ENCODE data around the gene ZNF112.
"Not testable (repeated sequence)": the region's sequence is repeated elsewhere in the genome, so short reads cannot be mapped to it uniquely, and the experiment has no call there.

Gene ZNF112

GRCh38 chr19:44356383-44357111 lies at the start of gene ZNF112:
ZNF112 (minus strand) TSS chr19:44356680; CDS start chr19:44340539, 16,141 bp downstream.
- DNase-seq: peak; percentile 91

GRCh38 chr19:44401139-44402115 lies 44.9 kb upstream of the ZNF112 start, which contains the start of gene ZNF285:
ZNF285 (minus strand) TSS chr19:44401608; CDS start chr19:44397213, 4,395 bp downstream.
- no peak for DNase-seq

DNA sequence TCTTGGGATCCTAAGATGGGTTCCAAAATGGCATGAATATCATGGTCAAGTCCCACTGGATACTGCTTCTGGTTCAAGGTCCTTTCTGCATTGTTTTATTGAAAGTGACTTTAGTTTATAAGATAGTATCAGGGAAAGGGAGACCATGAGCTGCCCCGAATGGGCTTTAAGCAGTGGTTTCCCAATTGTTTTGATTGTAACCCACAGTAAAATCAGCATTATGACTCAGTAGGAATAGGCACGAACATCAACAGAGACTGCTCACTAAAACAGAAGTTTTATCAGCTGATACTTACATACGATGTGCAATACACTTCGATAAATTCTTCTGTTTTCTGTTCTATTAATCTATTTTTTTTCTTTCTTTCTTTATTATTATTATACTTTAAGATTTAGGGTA lies 32.8 kb upstream of the ZNF112 start:
- not testable (repeated sequence) for DNase-seq

DNA sequence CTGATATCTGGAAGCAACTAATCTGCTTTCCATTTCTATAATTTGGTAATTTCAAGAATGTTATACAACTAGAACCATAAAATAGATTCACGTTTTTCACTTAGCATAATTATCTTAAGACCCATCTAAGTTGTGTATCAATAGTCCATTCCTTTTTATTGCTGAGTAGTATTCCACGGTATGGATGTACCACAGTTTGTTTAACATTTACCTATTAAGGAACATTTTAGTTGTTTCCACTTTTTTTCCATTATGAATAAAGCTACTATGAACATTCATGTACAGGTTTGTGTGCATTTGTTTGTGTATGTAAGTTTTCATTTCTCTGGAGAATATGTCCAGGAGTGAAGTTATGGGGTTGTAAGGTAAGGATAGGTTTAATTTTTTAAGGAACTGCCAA lies 18.3 kb upstream of the ZNF112 start:
- DNase-seq: no peak

DNA sequence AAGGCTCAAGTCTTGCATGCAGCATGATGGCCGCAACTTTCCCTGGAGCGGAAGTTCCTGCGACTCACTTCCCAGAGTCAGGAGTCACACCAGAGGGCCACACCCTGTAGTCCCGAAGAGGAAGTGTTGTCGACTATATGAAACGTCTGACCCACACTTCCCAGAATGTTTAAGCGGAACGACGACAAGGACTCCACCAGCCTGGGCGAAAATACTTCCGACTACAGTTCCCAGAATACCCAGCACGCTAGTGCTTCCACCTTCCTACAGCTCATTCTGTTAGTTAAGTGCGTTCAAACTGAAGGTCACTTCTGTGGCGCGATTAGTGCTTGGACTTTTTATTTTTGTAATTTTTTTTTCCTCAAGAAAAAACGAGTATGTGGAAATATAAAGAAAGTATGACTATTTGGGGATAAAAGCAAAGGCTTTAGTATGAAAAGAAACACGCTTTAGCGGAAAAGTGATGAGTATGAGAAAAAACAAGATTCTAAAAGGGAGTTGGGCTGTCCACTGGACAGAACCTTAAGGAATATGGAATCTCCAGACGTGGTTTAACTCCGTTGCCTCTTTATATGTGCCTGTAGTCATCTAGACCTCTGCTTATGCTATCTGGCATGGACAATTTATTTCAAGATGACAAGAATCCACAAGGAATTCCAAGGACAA lies 15.5 kb upstream of the ZNF112 start:
- DNase-seq: no peak

DNA sequence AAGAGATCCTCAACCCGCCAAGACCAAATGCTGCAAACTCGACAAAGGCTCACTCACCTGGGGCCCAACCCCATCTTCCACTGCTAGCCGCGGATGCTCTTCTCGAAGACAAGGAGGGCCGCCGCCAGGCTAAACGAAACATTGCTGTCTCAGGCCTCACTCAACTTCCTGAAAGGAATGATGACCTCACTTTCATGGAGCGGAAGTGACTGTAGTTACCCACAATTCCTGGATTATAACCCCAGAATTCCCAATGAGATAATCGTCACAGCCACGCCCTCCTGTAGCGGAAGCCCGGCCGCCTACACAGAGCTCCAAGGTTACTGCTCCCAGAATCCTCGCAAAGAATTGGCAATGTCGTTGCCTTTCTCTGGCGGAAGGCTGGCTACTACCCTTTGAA lies 10.5 kb upstream of the ZNF112 start:
- DNase-seq: no peak

DNA sequence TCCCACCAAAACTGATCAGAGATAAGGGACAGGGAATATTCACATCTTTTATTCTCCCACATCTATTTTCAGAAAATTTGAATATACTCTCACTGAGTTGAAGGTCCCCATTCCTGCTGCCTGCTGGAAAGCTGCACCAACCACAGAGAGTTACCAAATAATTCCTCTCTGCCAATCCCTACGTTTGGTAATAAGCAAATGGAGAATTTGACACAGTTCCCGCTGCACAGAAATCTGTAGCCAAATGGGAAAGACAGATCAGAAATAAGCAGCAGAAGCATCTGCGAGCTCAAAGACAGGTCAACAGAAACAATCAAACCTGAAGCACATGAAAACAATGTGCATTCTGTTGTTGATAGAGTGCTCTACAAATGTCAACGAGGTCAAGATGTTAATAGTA lies 9.9 kb downstream of the ZNF112 start:
- DNase-seq: no peak

DNA sequence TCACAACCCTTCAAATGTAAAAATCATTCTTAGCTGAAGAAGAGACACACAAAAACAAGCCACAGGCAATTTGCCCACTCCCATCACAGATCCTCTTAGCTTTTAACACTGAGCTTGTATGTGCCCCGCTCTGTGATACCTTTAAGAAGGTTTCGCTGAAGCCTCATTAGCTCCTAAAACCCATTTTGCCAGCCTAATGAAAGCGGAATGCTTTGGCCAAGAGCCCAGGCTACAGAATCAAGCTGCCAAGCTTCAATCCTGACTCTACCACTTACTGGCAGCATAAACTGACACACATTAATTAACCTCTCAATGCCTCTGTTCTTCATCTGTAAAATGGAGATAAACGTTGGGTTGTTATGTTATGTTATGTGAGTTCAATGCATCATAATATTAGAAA lies 10.5 kb downstream of the ZNF112 start:
- no peak for DNase-seq

DNA sequence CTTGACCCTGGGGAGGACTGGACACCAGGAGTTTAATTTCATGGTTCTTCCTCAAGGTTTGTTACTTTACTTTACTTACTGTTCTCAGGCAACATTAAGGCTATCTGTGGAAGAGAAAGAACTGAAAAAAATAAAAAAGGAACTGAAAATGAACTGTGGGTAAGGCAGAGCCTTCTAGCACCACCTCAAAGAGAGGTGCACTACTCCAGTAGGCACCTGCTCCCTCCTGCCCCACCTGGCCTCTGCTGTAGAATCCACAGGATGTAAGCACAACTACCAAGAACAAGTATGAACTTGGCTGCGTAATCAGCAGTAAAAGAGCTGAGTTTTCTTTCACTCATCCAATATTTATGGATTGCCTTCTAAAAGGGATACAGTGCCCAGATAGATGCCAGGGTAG lies 12.2 kb downstream of the ZNF112 start:
- no peak for DNase-seq

DNA sequence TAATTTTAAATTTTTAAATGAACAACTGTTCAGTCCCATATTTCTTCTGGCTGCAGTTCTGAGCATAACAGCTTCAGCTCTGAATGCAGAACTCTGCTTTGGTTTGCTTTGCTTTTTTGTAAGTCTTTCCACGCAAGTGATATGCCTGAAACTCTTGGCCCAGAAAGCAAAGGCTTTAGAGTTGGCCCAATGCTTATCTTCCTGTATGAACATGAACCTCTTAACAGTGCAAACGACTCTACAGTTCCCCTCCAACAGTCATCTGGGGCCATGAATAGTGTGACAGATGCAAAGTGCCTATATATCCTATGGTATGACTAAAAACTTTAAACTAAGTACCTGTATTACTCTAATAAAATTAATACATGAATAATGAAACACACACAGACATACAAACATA lies 14.7 kb downstream of the ZNF112 start:
- no peak for DNase-seq

- not testable (repeated sequence) for DNase-seq
Measured at GRCh38 chr19:44334639-44335038, 21.8 kb downstream of the ZNF112 start.

DNA sequence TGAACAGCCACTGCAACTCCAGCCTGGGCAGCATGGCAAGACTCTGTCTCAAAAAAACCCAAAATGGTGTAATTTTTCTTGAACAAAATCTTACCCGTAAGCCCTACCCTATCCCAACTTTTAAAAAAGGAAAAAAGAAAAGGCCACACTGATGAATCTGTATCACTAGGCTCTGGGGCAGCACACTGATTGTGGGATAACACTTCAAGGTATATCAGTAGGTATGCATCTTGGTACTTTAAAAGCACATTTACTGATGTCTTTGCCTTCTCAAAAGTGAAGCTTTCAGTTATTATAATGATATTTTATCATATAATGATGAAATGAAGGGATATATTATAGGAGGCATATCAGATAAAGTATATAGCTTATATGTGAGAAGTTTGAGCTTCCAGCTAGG lies 24.3 kb downstream of the ZNF112 start:
- no peak for DNase-seq

DNA sequence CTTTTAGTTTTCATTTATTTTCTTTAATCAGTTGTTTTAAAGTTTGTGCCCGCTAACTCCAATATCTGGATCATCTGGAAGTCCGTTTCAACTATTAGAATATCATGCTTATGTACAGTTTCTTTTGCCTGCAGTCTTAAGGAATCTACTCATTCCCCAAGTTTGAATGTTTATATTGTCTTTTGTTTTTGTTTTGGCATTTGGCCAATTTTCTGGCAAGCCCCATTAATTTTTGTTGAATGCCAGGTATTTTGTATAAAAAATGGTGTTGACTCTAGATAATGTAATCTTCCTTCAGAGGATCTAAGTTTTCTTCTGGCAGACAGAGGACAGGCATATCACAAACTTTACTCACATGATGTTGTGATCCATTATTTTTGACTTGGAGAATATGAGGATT lies 40.6 kb downstream of the ZNF112 start:
- no peak for DNase-seq

GRCh38 chr19:44313231-44313630 lies 43.2 kb downstream of the ZNF112 start:
- no peak for DNase-seq

- DNase-seq: no peak
Measured at GRCh38 chr19:44308011-44308410, 48.5 kb downstream of the ZNF112 start.

- DNase-seq: no peak
Measured at GRCh38 chr19:44306283-44306682, 50.2 kb downstream of the ZNF112 start.

DNA sequence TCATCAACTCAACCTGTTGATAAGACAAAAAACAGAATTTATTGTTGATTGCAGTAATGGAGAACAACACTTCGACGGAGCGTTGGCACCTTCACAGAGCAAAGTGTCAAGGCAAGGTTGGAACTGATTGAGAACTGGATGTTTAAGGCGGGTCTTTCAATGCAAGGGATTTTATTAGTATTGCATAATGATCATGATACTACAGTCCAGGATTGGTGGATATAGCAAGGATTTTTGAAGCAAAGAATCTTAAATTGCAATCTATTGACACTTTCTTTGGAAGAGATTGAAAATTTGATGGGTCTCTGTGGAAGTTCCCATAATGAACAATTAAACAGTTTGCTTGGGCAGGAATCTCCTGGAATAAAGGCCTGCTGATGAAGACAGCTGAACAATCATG lies 51.0 kb downstream of the ZNF112 start:
- no peak for DNase-seq

- DNase-seq: peak; percentile 72
Measured at GRCh38 chr19:44304659-44305193, 51.8 kb downstream of the ZNF112 start, which contains the start of gene ZNF235. ZNF235 (minus strand) TSS chr19:44305025; CDS start chr19:44303404, 1,621 bp downstream.

DNA sequence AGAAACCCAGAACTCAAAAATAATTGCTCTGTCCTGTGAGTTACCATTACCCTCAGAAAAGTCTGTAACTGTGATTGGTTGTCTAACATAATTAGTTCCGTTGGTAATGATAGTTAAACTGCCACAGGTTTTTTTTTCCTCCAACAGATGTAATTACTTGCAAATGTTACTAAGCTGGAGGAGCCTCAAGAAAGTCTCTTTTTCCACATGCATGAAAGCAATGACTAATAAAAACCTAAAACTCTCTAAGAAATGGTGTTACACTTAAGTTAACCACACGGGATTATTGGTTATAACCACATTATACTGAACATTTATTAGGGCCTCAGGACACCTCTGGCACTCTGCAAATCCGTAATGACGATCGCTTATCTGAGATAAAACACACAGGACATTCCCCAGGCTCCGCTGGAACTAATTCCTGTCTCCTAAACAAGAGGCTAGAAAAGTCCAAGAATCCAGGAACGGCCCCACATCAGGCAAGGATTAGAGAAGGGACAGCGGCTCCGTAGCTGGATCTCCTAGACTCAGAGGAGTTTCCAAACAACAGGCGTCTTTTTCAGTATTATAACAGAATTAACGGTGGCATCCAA lies 52.4 kb downstream of the ZNF112 start:
- no peak for DNase-seq

DNA sequence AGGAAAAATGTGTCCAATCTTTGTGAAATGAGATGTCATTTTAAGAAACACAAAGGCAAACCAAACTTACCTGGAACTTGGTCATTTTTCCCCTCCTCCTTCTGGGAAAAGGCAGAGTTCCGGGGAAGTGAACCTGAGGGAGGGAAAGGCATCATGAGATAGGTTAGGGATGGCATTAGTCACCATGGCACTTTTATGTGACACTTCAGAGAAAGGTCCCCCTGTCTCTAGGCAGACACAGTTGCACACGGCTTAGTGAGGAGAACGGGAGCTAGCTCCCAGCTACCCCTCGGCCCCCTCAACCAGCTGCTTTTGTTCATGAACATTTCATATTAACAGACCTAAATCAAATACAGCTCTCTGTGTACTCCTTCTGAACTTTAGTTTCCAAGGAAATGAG lies 53.2 kb downstream of the ZNF112 start:
- no peak for DNase-seq

DNA sequence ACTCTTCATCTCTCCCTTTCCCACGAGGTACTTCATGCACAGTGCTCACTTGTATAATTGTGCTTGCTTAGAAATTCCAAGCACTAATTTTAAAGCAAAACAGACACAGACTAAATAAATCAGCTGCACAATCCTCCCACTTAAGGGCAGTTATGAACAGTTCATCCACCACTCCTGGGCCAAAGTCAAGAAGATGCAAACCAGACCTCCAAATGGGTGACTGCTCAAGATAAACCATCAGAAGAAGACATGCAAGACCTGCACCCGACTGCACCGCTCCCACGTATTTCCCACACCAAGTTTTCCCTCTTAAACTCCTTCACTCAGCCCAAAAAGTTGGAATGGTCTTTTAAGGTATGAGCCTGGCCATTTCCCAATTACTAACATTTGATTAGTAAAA lies 71.5 kb downstream of the ZNF112 start:
- no peak for DNase-seq

DNA sequence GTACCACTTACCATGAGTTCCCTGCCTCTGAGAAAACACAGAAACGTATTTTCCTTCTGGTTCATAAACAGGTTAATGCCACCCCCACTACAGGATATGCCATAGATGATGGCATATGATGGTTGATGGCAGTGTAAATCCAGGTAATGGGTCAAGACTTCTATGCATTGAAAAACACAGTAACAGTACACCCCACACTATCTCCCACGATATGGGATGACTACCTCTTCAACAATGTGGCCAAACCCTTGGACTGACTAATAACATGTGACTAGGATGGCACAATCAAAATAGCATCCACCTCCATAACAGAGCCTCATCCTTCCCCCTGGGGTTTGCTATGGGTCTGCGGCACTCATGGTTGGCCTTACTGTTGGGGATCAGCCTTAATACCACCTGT lies 73.6 kb downstream of the ZNF112 start:
- no peak for DNase-seq

DNA sequence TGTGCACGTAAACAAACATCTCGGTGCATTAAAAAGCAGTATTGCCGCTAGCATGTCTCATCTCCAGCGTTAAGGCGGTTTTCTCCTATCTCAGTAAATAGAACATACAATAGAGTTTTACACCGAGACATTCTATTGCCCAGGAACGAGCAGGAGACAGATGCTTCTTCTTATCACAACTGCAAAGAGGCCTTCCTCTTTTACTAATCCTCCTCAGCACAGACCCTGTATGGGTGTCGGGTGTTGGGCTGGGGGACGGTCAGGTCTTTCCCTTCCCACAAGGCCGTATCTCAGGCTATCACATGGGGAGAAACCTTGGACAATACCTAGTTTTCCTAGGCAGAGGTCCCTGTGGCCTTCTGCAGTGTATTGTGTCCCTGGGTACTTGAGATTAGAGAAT lies 75.6 kb downstream of the ZNF112 start:
- DNase-seq: no peak

All from COR-L47 (cell line).